ENCODE measurements around the gene NFE2.
A peak's percentile ranks its signal among the peaks of the same experiment; 100 is the strongest.
"Not testable (repeated sequence)": the region's sequence is repeated elsewhere in the genome, so short reads cannot be mapped to it uniquely, and the experiment has no call there.

NFE2 gene
- total RNA-seq, result 0 to 0.07 reads per million in 2 donors

GRCh38 chr12:54300732-54301427 lies at the start of gene NFE2:
TSS of gene NFE2 (minus strand) at chr12:54301015. CDS start at chr12:54295248, 5,767 bp downstream.
- peak; percentile 18 for DNase-seq

GRCh38 chr12:54349679-54350078 lies 48.9 kb upstream of the NFE2 start:
- no peak for DNase-seq

GRCh38 chr12:54349036-54349435 lies 48.2 kb upstream of the NFE2 start:
- no peak for DNase-seq

- no peak for DNase-seq
Measured at GRCh38 chr12:54341378-54342300, 40.8 kb upstream of the NFE2 start.

GRCh38 chr12:54340846-54341245 lies 40.0 kb upstream of the NFE2 start:
- DNase-seq, result no peak

- no peak for DNase-seq
Measured at GRCh38 chr12:54338698-54339296, 38.0 kb upstream of the NFE2 start.

- no peak for DNase-seq
Measured at GRCh38 chr12:54337854-54338650, 37.2 kb upstream of the NFE2 start.

- DNase-seq, result no peak
Measured at GRCh38 chr12:54337280-54337842, 36.5 kb upstream of the NFE2 start.

GRCh38 chr12:54333420-54334034 lies 32.7 kb upstream of the NFE2 start:
- DNase-seq, result no peak

GRCh38 chr12:54331461-54331860 lies 30.6 kb upstream of the NFE2 start:
- DNase-seq, result no peak

GRCh38 chr12:54330442-54330841 lies 29.6 kb upstream of the NFE2 start:
- DNase-seq, result no peak

- DNase-seq, result no peak
Measured at GRCh38 chr12:54329759-54330158, 28.9 kb upstream of the NFE2 start.

GRCh38 chr12:54328595-54329337 lies 28.0 kb upstream of the NFE2 start:
- DNase-seq, result no peak

- DNase-seq, result not testable (repeated sequence)
Measured at GRCh38 chr12:54325442-54326109, 24.8 kb upstream of the NFE2 start.

GRCh38 chr12:54324617-54325441 lies 24.0 kb upstream of the NFE2 start, which contains the start of gene COPZ1:
TSS of gene COPZ1 (plus strand) at chr12:54325131. CDS start at chr12:54325164, 33 bp downstream.
- peak; percentile 86 for DNase-seq

GRCh38 chr12:54321363-54321762 lies 20.5 kb upstream of the NFE2 start:
- DNase-seq, result no peak

- DNase-seq, result not testable (repeated sequence)
Measured at GRCh38 chr12:54312309-54312708, 11.5 kb upstream of the NFE2 start.

- DNase-seq, result no peak
Measured at GRCh38 chr12:54311051-54311450, 10.2 kb upstream of the NFE2 start.
